ENCODE data around the gene POLR2E. TPM values are rescaled to one million over a fixed set of nuclear protein-coding genes. Genes with fewer than 3 reads are reported as not detected.

Gene POLR2E
- total and polyA plus RNA-seq, 9 of the 15 experiments (the other 6 are each of a cell fraction or from before 2014, with no cell fraction given) = 3.4 to 413 (median 244) TPM

DNA sequence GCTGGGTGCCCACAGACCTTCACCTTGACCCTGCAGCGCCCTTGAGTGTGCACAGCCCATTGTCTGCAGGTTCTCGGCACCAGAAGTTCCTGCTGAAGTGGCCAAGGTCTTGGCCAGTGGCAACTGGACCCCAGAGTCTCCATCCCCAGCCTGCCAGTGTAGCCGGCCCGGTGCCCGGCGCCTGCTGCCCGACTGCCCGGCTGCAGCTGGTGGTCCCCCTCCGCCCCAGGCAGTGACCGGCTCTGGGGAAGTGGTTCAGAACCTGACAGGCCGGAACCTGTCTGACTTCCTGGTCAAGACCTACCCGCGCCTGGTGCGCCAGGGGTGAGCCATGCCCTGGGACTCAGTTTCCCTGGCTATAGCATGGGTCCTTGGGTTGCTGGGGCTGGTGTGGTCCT, 40.1 kb downstream of the POLR2E start:
- Histone ChIP-seq H2AFZ (ENCODE audit: low read depth, low read length) (no peak overlapping the region), H3K9me1 (ENCODE audit: control insufficient read depth, insufficient read depth, low read length) (no peaks in the 10 kb centered on the region), H3K27me3 (ENCODE audit: control insufficient read depth in 2 of 2, insufficient read depth in 2 of 2, low read length in 2 of 2) (no peaks in the 10 kb centered on the region), H3K4me2 (ENCODE audit: insufficient read depth, low read length) (no peak overlapping the region), H3K9ac (ENCODE audit: insufficient read depth in 1 of 2, low read depth in 2 of 2, low read length in 2 of 2) (peak overlapping the region in 1 of 2 experiments; percentile 40; a peak in 1 of 4 replicates), H3K4me1 (replicated peaks in 1 of 2; ENCODE audit: control insufficient read depth in 2 of 2, insufficient read depth in 2 of 2, low read length in 2 of 2) (peaks cover 0 to 45% of the 10 kb centered on the region in 2 experiments; a peak in 3 of 5 replicates), H3K4me3 (no peak overlapping the region), H3K9me3 (replicated peaks; ENCODE audit: control insufficient read depth, insufficient read depth, low read depth, low read length) (no peaks in the 10 kb centered on the region), H3K36me3 (ENCODE audit: control insufficient read depth, insufficient read depth, low read length) (peaks cover 83% of the 10 kb centered on the region), H3K79me2 (ENCODE audit: control insufficient read depth, insufficient read depth, low read length) (no peaks in the 10 kb centered on the region), H3K27ac (ENCODE audit: extremely low read depth, low read depth, low read length) (no peak overlapping the region), H4K20me1 (replicated peaks; ENCODE audit: control insufficient read depth, insufficient read depth, low read length) (0 out of 2 replicates have a peak, but pooled peaks cover 4% of the 10 kb centered on the region)
- ATAC-seq (no peak), DNase-seq (ENCODE audit: extremely low read depth in 1 of 4, low spot score in 3 of 4) (no peak), FAIRE-seq (no peak)
- TF ChIP-seq RBFOX2 (IDR thresholded peaks at IDR 0.05; ENCODE audit: low read depth, low read length) = peak; percentile 20; the same call in 1 of the 2 replicates
- TF ChIP-seq POLR2G (IDR thresholded peaks at IDR 0.05; ENCODE audit: low read depth, low read length) = peak; percentile 45
- TF ChIP-seq, protein P1, sequence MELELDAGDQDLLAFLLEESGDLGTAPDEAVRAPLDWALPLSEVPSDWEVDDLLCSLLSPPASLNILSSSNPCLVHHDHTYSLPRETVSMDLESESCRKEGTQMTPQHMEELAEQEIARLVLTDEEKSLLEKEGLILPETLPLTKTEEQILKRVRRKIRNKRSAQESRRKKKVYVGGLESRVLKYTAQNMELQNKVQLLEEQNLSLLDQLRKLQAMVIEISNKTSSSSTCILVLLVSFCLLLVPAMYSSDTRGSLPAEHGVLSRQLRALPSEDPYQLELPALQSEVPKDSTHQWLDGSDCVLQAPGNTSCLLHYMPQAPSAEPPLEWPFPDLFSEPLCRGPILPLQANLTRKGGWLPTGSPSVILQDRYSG (tag; conservative IDR thresholded peaks at IDR 0.05; ENCODE audit: low read depth) = no peak
- BruUV-seq (replicated peaks) = no TSS peak
- in situ Hi-C loops (cut with MboI) = no loop called here
- intact Hi-C loops (cut with micrococcal nuclease) = no loop called here
- 95% methylated on average over 4 of the region's 14 CpGs for WGBS (ENCODE audit: insufficient coverage, low coverage, missing lambda C conversion rate)
- ChIA-PET CTCF (ENCODE audit: low intra/inter-chr PET ratio) (no interaction called here), POLR2A (interaction anchor here (0.6 to 1.0 kb wide), 2 partner anchors 8 to 20 kb away, joined by 3 to 4 read pairs; no protein-coding TSS in a partner anchor)

Data from K562 (cell line).